Gastroesophageal sphincter (tissue), 4 donors: ENCODE measurements around the gene NLRP12. TPM values are rescaled to one million over a fixed set of nuclear protein-coding genes. Genes with fewer than 3 reads are reported as not detected.
A peak's percentile ranks its signal among the peaks of the same experiment; 100 is the strongest.

ENCODE experiments used
- ATAC-seq: fragments of 150-250 bp; one replicate; pipeline ENCODE4 v1.9.1; 2016; ENCODE audit warnings: mild to moderate bottlenecking, moderate library complexity
- H3K27ac ChIP-seq, 4 donors: fragments of 200-600 bp; sonication (generic) in 3 of 4; 1 replicate in 3 of 4; 2 replicates in 1 of 4; pipeline ENCODE4 v1.5.1; 2016 to 2019
- H3K27me3 ChIP-seq: fragments of 200-600 bp; sonication (generic); one replicate; pipeline ENCODE4 v1.5.1; 2019
- H3K36me3 ChIP-seq, 2 donors: fragments of 200-600 bp; sonication (generic); one replicate each; pipeline ENCODE4 v1.5.1; 2019; ENCODE audit warnings: control low read depth in 1 of 2
- H3K4me1 ChIP-seq, 3 donors: fragments of 200-600 bp; sonication (generic); 1 replicate in 2 of 3; 2 replicates in 1 of 3; pipeline ENCODE4 v1.5.1; 2016 to 2019; ENCODE audit warnings: control low read depth in 2 of 3
- H3K4me3 ChIP-seq, 2 donors: fragments of 200-600 bp; sonication (generic); one replicate each; pipeline ENCODE4 v1.5.1; 2019; ENCODE audit warnings: mild to moderate bottlenecking in 1 of 2, moderate library complexity in 1 of 2
- H3K9me3 ChIP-seq, 3 donors: fragments of 200-600 bp; sonication (generic); one replicate each; pipeline ENCODE4 v1.5.1; 2017 to 2019; ENCODE audit warnings: control low read depth in 2 of 3
- CTCF ChIP-seq, 4 experiments: fragments of 200-600 bp in 2 of 4; fragments of 450-650 bp in 2 of 4; sonication (generic) in 1 of 4; IDR thresholded peaks; one replicate each; pipeline ENCODE4 v1.5.1; 2017 to 2019; ENCODE audit warnings: antibody characterized with exemption in 4 of 4, mild to moderate bottlenecking in 2 of 4, moderate library complexity in 2 of 4
- EP300 ChIP-seq: sonication (generic); formaldehyde crosslinking; IDR thresholded peaks from one replicate; pipeline ENCODE4 v1.6.1; 2017; ENCODE audit warnings: antibody characterized with exemption, mild to moderate bottlenecking
- POLR2A ChIP-seq, 2 donors: fragments of 450-650 bp; IDR thresholded peaks; one replicate each; pipeline ENCODE4 v1.6.1; 2017; ENCODE audit warnings: antibody characterized with exemption in 2 of 2, mild to moderate bottlenecking in 2 of 2, moderate library complexity in 1 of 2
- POLR2AphosphoS5 ChIP-seq: sonication (generic); formaldehyde crosslinking; IDR thresholded peaks from one replicate; pipeline ENCODE4 v1.6.1; 2017; ENCODE audit warnings: antibody characterized with exemption
- WGBS, 2 donors: methylation state at CpG; one replicate each; pipeline ENCODE4 v1.1.5; 2018; ENCODE audit warnings: low coverage in 1 of 2; 5-methylcytosine and 5-hydroxymethylcytosine counted together
- total RNA-seq, 4 donors: library from RNA; depleted of rRNA; stranded (reverse); fragments of >200 nt; gene quantifications; one replicate each; pipeline ENCODE4 v1.1.0, GENCODE V29; 2016

NLRP12 gene
- total RNA-seq, 4 donors from 2014 or later = 0.23 to 1.1 (median 0.28) TPM

GRCh38 chr19:53866865-53867224 lies 42.7 kb upstream of the NLRP12 start:
- Histone ChIP-seq H3K27ac (peak overlapping the region; percentile 81 to 98 (median 96)), H3K27me3 (no peaks in the 10 kb centered on the region), H3K9me3 (no peaks in the 10 kb centered on the region), H3K4me3 (peak overlapping the region; percentile 51 to 99), H3K36me3 (peaks cover 0 to 14% of the 10 kb centered on the region in 2 donors), H3K4me1 (peaks cover 0 to 49% (median 33%) of the 10 kb centered on the region in 3 donors)
- TF ChIP-seq POLR2A (IDR thresholded peaks at IDR 0.05) = no peak
- TF ChIP-seq EP300 = no peak
- TF ChIP-seq POLR2AphosphoS5 = no peak
- no peak for TF ChIP-seq CTCF (IDR thresholded peaks at IDR 0.05)
- no peak for ATAC-seq
- WGBS, 2 donors = 0 to 4% methylated on average over 2 to 4 of the region's 14 CpGs

- peak; percentile 55 for ATAC-seq
- 0 to 3% methylated on average over 8 to 10 of the region's 50 CpGs for WGBS, 2 donors
- peaks cover 0 to 9% of the 10 kb centered on the region in 2 donors for H3K36me3 ChIP-seq
Measured at GRCh38 chr19:53865918-53866864, 42.1 kb upstream of the NLRP12 start.

GRCh38 chr19:53865523-53865917 lies 41.4 kb upstream of the NLRP12 start:
- Histone ChIP-seq H3K27me3 (no peaks in the 10 kb centered on the region), H3K27ac (peak overlapping the region; percentile 2 to 98 (median 96)), H3K36me3 (peaks cover 0 to 2% of the 10 kb centered on the region in 2 donors), H3K4me1 (peaks cover 0 to 36% (median 23%) of the 10 kb centered on the region in 3 donors), H3K9me3 (no peaks in the 10 kb centered on the region), H3K4me3 (peak overlapping the region in 1 of 2 donors; percentile 99)
- TF ChIP-seq POLR2AphosphoS5 = no peak
- TF ChIP-seq CTCF (IDR thresholded peaks at IDR 0.05) = no peak
- no peak for TF ChIP-seq EP300
- no peak for TF ChIP-seq POLR2A (IDR thresholded peaks at IDR 0.05)
- 6 to 100% methylated on average over 2 to 4 of the region's 9 CpGs for WGBS, 2 donors
- no peak for ATAC-seq

More at GRCh38 chr19:53865918-53866864, 42.1 kb upstream of the NLRP12 start:
- H3K4me3 ChIP-seq = peak overlapping the region; percentile 51 to 99
- H3K4me1 ChIP-seq = peaks cover 0 to 43% (median 29%) of the 10 kb centered on the region in 3 donors
- peak; percentile 36 for TF ChIP-seq POLR2AphosphoS5
- TF ChIP-seq EP300 = no peak
- TF ChIP-seq POLR2A (IDR thresholded peaks at IDR 0.05) = peak; percentile 33 to 41
- TF ChIP-seq CTCF (IDR thresholded peaks at IDR 0.05) = peak in 2 of 4 experiments; percentile 5 to 23
- H3K27ac ChIP-seq = peak overlapping the region; percentile 81 to 98 (median 96)
- no peaks in the 10 kb centered on the region for H3K9me3 ChIP-seq
- no peaks in the 10 kb centered on the region for H3K27me3 ChIP-seq

GRCh38 chr19:53864308-53864836 lies 40.3 kb upstream of the NLRP12 start:
- no peak for TF ChIP-seq CTCF (IDR thresholded peaks at IDR 0.05)
- TF ChIP-seq EP300 = no peak
- TF ChIP-seq POLR2AphosphoS5 = no peak
- TF ChIP-seq POLR2A (IDR thresholded peaks at IDR 0.05) = no peak
- 86% methylated on average over 2 of the region's 6 CpGs; no CpG with 5 or more reads in 1 of the 2 donors for WGBS, 2 donors
- no peak for ATAC-seq

More at GRCh38 chr19:53864308-53864836, 40.3 kb upstream of the NLRP12 start:
- Histone ChIP-seq H3K27me3 (no peaks in the 10 kb centered on the region), H3K4me3 (no peak overlapping the region), H3K4me1 (peaks cover 0 to 25% (median 16%) of the 10 kb centered on the region in 3 donors), H3K36me3 (no peaks in the 10 kb centered on the region), H3K9me3 (no peaks in the 10 kb centered on the region), H3K27ac (no peak overlapping the region)
